Liver (tissue), 9 donors: Measurements from ENCODE around the gene CIB1. TPM values are rescaled to one million over a fixed set of nuclear protein-coding genes. Genes with fewer than 3 reads are reported as not detected.
A peak's percentile ranks its signal among the peaks of the same experiment; 100 is the strongest.

Experiments
- DNase-seq: peaks from one replicate; pipeline ENCODE4 v3.0.0-alpha.2; 2017; ENCODE audit warnings: low spot score
- H3K27ac ChIP-seq, 2 donors: one replicate each; pipeline ENCODE4 v1.7.0; 2013; ENCODE audit warnings: inconsistent platforms in 2 of 2, low read length in 2 of 2, control low read depth in 1 of 2, low read depth in 1 of 2, mild to moderate bottlenecking in 1 of 2
- H3K27me3 ChIP-seq, 4 donors: one replicate each; pipeline versions ENCODE4 v1.6.1 to v1.7.0; 2013; ENCODE audit warnings: low read length in 3 of 4, inconsistent platforms in 1 of 4, mild to moderate bottlenecking in 1 of 4, moderate library complexity in 1 of 4; ENCODE audit not compliant: control insufficient read depth in 4 of 4, insufficient read depth in 4 of 4
- H3K36me3 ChIP-seq, 4 donors: one replicate each; pipeline versions ENCODE4 v1.6.1 to v1.7.0; 2013; ENCODE audit warnings: low read length in 3 of 4, mild to moderate bottlenecking in 3 of 4, low read depth in 1 of 4, moderate library complexity in 1 of 4; ENCODE audit not compliant: control insufficient read depth in 4 of 4, insufficient read depth in 3 of 4
- H3K4me1 ChIP-seq, 4 donors: one replicate each; pipeline versions ENCODE4 v1.6.1 to v1.7.0; 2013; ENCODE audit warnings: low read length in 3 of 4, mild to moderate bottlenecking in 3 of 4, moderate library complexity in 1 of 4; ENCODE audit not compliant: control insufficient read depth in 4 of 4, insufficient read depth in 4 of 4
- H3K4me3 ChIP-seq, 3 donors: one replicate each; pipeline versions ENCODE4 v1.6.1 to v1.7.0; 2013; ENCODE audit warnings: low read length in 3 of 3, control low read depth in 1 of 3, low read depth in 1 of 3, mild to moderate bottlenecking in 1 of 3
- H3K9ac ChIP-seq, 2 donors: one replicate each; pipeline ENCODE4 v1.7.0; 2013; ENCODE audit warnings: low read length in 2 of 2, mild to moderate bottlenecking in 2 of 2, moderate library complexity in 2 of 2, control low read depth in 1 of 2, low read depth in 1 of 2
- H3K9me3 ChIP-seq, 4 donors: one replicate each; pipeline versions ENCODE4 v1.6.1 to v1.7.0; 2013; ENCODE audit warnings: low read length in 3 of 4; ENCODE audit not compliant: control insufficient read depth in 4 of 4
- EGR1 ChIP-seq, 2 donors: IDR thresholded peaks; 2 replicates each; pipeline ENCODE4 v1.6.1; 2016 to 2018; ENCODE audit warnings: antibody characterized with exemption in 2 of 2, low read depth in 2 of 2
- FOXA1 ChIP-seq: IDR thresholded peaks from 2 replicates; pipeline ENCODE4 v1.6.1; 2016; ENCODE audit warnings: antibody characterized with exemption
- GABPA ChIP-seq, 2 donors: IDR thresholded peaks in 1 of 2; conservative IDR thresholded peaks in 1 of 2; 2 replicates each; pipeline ENCODE4 v1.6.1; 2016; ENCODE audit warnings: antibody characterized with exemption in 2 of 2, mild to moderate bottlenecking in 1 of 2, moderate library complexity in 1 of 2
- HNF4A ChIP-seq, 2 donors: conservative IDR thresholded peaks; 2 replicates each; pipeline ENCODE4 v1.6.1; 2016; ENCODE audit warnings: antibody characterized with exemption in 2 of 2, mild to moderate bottlenecking in 2 of 2
- HNF4G ChIP-seq: IDR thresholded peaks from 2 replicates; pipeline ENCODE4 v1.6.1; 2016; ENCODE audit warnings: antibody characterized with exemption
- JUND ChIP-seq, 2 donors: IDR thresholded peaks; 2 replicates each; pipeline ENCODE4 v1.6.1; 2016; ENCODE audit warnings: antibody characterized with exemption in 2 of 2
- RAD21 ChIP-seq, 2 donors: IDR thresholded peaks; 2 replicates each; pipeline ENCODE4 v1.6.1; 2016; ENCODE audit warnings: antibody characterized with exemption in 2 of 2, mild to moderate bottlenecking in 2 of 2
- REST ChIP-seq: IDR thresholded peaks from 2 replicates; pipeline ENCODE4 v1.6.1; 2016; ENCODE audit warnings: antibody characterized with exemption, mild to moderate bottlenecking
- RXRA ChIP-seq, 2 donors: IDR thresholded peaks; 2 replicates each; pipeline ENCODE4 v1.6.1; 2017 to 2018; ENCODE audit warnings: antibody characterized with exemption in 2 of 2, mild to moderate bottlenecking in 1 of 2
- SP1 ChIP-seq: IDR thresholded peaks from 2 replicates; pipeline ENCODE4 v1.6.1; 2018; ENCODE audit warnings: antibody characterized with exemption, mild to moderate bottlenecking
- TAF1 ChIP-seq: conservative IDR thresholded peaks from 2 replicates; pipeline ENCODE4 v1.6.1; 2016; ENCODE audit warnings: antibody characterized with exemption, mild to moderate bottlenecking
- WGBS: extraction: QIAGEN DNeasy Blood & Tissue Kit; methylation state at CpG from one replicate; pipeline ENCODE4 v1.1.7; 2013; 5-methylcytosine and 5-hydroxymethylcytosine counted together
- polyA plus RNA-seq, 2 donors: library from polyadenylated mRNA; stranded (reverse) in 1 of 2; unstranded in 1 of 2; fragments of 200-250 nt in 1 of 2; fragments of >200 nt in 1 of 2; fragmentation: Nextera tagmentation in 1 of 2; extraction: Ambion mirVana in 1 of 2; gene quantifications; one replicate each; pipeline versions ENCODE4 v1.2.1 to v1.2.3, GENCODE V29; 2013 to 2015
- total RNA-seq, 2 donors: library from RNA; depleted of rRNA; stranded (reverse); fragments of >200 nt; gene quantifications; one replicate each; pipeline ENCODE4 v1.2.3, GENCODE V29; 2014
- TF ChIP-seq, protein P1 (sequence below): IDR thresholded peaks from 2 replicates; pipeline ENCODE4 v1.6.1; 2016; ENCODE audit warnings: antibody characterized with exemption
- TF ChIP-seq, protein P2 (sequence below): IDR thresholded peaks from 2 replicates; pipeline ENCODE4 v1.6.1; 2016; ENCODE audit warnings: antibody characterized with exemption
- TF ChIP-seq, protein P3 (sequence below): fragments of 150-350 bp; IDR thresholded peaks from 2 replicates; pipeline ENCODE4 v1.5.1; 2017; ENCODE audit warnings: improper control_type of control experiment, low read depth, low read length; ENCODE audit not compliant: missing input control
- donor health status: healthy.
- donor health status: healthy.
- donor health status: healthy.
- donor health status: healthy.
- donor health status: healthy.

CIB1 gene
- total and polyA plus RNA-seq, 4 donors = 14.9 to 107 (median 49.3) TPM

GRCh38 chr15:90228960-90229359 lies 4.8 kb downstream of the CIB1 start:
- Histone ChIP-seq H3K4me1 (peaks cover 11 to 39% (median 32%) of the 10 kb centered on the region in 4 donors), H3K36me3 (peaks cover 20 to 53% (median 43%) of the 10 kb centered on the region in 4 donors), H3K4me3 (no peak overlapping the region), H3K9me3 (no peaks in the 10 kb centered on the region), H3K9ac (no peak overlapping the region), H3K27me3 (no peaks in the 10 kb centered on the region), H3K27ac (peak overlapping the region in 1 of 2 donors; percentile 8)
- TF ChIP-seq REST (no peak), SP1 (no peak), RXRA (IDR thresholded peaks at IDR 0.05) (no peak), GABPA (IDR thresholded peaks at IDR 0.05 in 1 of 2, conservative IDR thresholded peaks at IDR 0.05 in 1 of 2) (no peak), HNF4A (conservative IDR thresholded peaks at IDR 0.05) (no peak), FOXA1 (no peak), TAF1 (no peak)
- TF ChIP-seq, protein P1, sequence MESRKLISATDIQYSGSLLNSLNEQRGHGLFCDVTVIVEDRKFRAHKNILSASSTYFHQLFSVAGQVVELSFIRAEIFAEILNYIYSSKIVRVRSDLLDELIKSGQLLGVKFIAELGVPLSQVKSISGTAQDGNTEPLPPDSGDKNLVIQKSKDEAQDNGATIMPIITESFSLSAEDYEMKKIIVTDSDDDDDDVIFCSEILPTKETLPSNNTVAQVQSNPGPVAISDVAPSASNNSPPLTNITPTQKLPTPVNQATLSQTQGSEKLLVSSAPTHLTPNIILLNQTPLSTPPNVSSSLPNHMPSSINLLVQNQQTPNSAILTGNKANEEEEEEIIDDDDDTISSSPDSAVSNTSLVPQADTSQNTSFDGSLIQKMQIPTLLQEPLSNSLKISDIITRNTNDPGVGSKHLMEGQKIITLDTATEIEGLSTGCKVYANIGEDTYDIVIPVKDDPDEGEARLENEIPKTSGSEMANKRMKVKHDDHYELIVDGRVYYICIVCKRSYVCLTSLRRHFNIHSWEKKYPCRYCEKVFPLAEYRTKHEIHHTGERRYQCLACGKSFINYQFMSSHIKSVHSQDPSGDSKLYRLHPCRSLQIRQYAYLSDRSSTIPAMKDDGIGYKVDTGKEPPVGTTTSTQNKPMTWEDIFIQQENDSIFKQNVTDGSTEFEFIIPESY = no peak
- TF ChIP-seq, protein P2, sequence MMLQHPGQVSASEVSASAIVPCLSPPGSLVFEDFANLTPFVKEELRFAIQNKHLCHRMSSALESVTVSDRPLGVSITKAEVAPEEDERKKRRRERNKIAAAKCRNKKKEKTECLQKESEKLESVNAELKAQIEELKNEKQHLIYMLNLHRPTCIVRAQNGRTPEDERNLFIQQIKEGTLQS = no peak
- TF ChIP-seq, protein P3, sequence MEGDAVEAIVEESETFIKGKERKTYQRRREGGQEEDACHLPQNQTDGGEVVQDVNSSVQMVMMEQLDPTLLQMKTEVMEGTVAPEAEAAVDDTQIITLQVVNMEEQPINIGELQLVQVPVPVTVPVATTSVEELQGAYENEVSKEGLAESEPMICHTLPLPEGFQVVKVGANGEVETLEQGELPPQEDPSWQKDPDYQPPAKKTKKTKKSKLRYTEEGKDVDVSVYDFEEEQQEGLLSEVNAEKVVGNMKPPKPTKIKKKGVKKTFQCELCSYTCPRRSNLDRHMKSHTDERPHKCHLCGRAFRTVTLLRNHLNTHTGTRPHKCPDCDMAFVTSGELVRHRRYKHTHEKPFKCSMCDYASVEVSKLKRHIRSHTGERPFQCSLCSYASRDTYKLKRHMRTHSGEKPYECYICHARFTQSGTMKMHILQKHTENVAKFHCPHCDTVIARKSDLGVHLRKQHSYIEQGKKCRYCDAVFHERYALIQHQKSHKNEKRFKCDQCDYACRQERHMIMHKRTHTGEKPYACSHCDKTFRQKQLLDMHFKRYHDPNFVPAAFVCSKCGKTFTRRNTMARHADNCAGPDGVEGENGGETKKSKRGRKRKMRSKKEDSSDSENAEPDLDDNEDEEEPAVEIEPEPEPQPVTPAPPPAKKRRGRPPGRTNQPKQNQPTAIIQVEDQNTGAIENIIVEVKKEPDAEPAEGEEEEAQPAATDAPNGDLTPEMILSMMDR = no peak
- 87% methylated on average over 15 of the region's 15 CpGs for WGBS
- no peak for DNase-seq

DNA sequence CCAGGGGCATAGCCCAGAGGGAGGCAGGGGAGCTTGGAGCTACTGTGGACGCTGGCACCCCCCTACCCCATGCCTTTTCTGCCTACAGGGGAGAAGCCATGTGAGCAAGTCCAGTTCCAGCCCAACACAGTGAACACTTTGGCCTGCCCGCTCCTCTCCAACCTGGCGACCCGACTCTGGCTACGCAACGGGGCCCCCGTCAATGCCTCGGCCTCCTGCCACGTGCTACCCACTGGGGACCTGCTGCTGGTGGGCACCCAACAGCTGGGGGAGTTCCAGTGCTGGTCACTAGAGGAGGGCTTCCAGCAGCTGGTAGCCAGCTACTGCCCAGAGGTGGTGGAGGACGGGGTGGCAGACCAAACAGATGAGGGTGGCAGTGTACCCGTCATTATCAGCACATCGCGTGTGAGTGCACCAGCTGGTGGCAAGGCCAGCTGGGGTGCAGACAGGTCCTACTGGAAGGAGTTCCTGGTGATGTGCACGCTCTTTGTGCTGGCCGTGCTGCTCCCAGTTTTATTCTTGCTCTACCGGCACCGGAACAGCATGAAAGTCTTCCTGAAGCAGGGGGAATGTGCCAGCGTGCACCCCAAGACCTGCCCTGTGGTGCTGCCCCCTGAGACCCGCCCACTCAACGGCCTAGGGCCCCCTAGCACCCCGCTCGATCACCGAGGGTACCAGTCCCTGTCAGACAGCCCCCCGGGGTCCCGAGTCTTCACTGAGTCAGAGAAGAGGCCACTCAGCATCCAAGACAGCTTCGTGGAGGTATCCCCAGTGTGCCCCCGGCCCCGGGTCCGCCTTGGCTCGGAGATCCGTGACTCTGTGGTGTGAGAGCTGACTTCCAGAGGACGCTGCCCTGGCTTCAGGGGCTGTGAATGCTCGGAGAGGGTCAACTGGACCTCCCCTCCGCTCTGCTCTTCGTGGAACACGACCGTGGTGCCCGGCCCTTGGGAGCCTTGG lies 5.6 kb downstream of the CIB1 start:
- no peak for DNase-seq
- Histone ChIP-seq H3K27me3 (no peaks in the 10 kb centered on the region), H3K27ac (no peak overlapping the region), H3K4me1 (peaks cover 11 to 39% (median 32%) of the 10 kb centered on the region in 4 donors), H3K9me3 (no peaks in the 10 kb centered on the region), H3K9ac (no peak overlapping the region), H3K36me3 (peaks cover 28 to 61% (median 48%) of the 10 kb centered on the region in 4 donors), H3K4me3 (no peak overlapping the region)
- WGBS = 93% methylated on average over 38 of the region's 38 CpGs
- TF ChIP-seq HNF4G = no peak
- TF ChIP-seq RAD21 (IDR thresholded peaks at IDR 0.05) = no peak
- no peak for TF ChIP-seq GABPA (IDR thresholded peaks at IDR 0.05 in 1 of 2, conservative IDR thresholded peaks at IDR 0.05 in 1 of 2)
- TF ChIP-seq JUND (IDR thresholded peaks at IDR 0.05) = no peak
- TF ChIP-seq, protein P3 = no peak
- TF ChIP-seq, protein P2 = no peak
- TF ChIP-seq FOXA1 = no peak
- no peak for TF ChIP-seq HNF4A (conservative IDR thresholded peaks at IDR 0.05)
- no peak for TF ChIP-seq EGR1 (IDR thresholded peaks at IDR 0.05; ENCODE audit: low read depth in 2 of 2)
- no peak for TF ChIP-seq REST
- no peak for TF ChIP-seq RXRA (IDR thresholded peaks at IDR 0.05)
